ENCODE measurements around the gene IGSF8.

DNA sequence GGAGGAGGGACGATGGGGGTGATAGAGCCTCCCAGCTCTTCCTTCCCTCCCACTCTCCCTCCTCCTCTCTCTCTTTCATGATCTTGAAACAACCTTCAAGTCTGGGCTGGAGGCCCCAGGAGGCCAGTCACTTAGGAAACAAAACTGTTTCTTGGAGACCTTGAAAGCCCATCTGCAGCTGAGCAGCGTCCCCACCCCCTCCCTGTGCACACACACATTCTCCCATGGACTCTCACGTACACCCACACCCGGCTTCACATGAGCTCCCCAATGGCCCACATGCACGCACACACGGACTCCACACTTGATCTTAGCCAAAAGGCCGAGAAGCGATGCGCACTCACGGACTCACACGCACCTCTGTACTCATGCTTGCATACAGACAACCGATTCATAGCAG is 13.9 kb upstream of the IGSF8 start:
- TF ChIP-seq EZH2 (IDR thresholded peaks at IDR 0.05) (no peak), POLR2AphosphoS5 (IDR thresholded peaks at IDR 0.05; ENCODE audit: borderline replicate concordance, low read depth, low read length) (no peak), FOXP2 (optimal IDR thresholded peaks at IDR 0.05; ENCODE audit: control extremely low read depth, extremely low read length, insufficient read depth) (no peak)

Measured in SK-N-MC (cell line).